KOPT-K1 (cell line): ENCODE measurements around the gene RASAL1.

ENCODE experiments used
- H3K27ac ChIP-seq: fragments of 200-600 bp; sonication (generic); 2 replicates; pipeline ENCODE4 v1.5.1; 2016; ENCODE audit warnings: antibody characterized with exemption, mild to moderate bottlenecking, low read depth, low read length; ENCODE audit not compliant: poor library complexity, severe bottlenecking
- H3K36me3 ChIP-seq: fragments of 200-600 bp; sonication (generic); 2 replicates; pipeline ENCODE4 v1.5.1; 2017; ENCODE audit warnings: antibody characterized with exemption, mild to moderate bottlenecking, low read length, moderate library complexity; ENCODE audit not compliant: insufficient read depth
- H3K9me3 ChIP-seq: fragments of 200-600 bp; sonication (generic); 2 replicates; pipeline ENCODE4 v1.5.1; 2017; ENCODE audit warnings: antibody characterized with exemption, low read length, mild to moderate bottlenecking; ENCODE audit not compliant: insufficient read depth, poor library complexity, severe bottlenecking

RASAL1 gene

GRCh38 chr12:113169697-113170096, 34.1 kb upstream of the RASAL1 start:
- Histone ChIP-seq H3K27ac (peak overlapping the region; percentile 20), H3K9me3 (no peaks in the 10 kb centered on the region), H3K36me3 (peaks cover 97% of the 10 kb centered on the region)

GRCh38 chr12:113167868-113168267, 32.3 kb upstream of the RASAL1 start:
- Histone ChIP-seq H3K9me3 (no peaks in the 10 kb centered on the region), H3K36me3 (peaks cover 100% of the 10 kb centered on the region), H3K27ac (no peak overlapping the region)

- peaks cover 98% of the 10 kb centered on the region for H3K36me3 ChIP-seq
- H3K9me3 ChIP-seq, result no peaks in the 10 kb centered on the region
- H3K27ac ChIP-seq, result no peak overlapping the region
These were observed 30.2 kb upstream of the RASAL1 start for GRCh38 chr12:113165521-113166450.

- Histone ChIP-seq H3K36me3 (peaks cover 98% of the 10 kb centered on the region), H3K9me3 (no peaks in the 10 kb centered on the region), H3K27ac (no peak overlapping the region)
These were observed 28.5 kb upstream of the RASAL1 start for GRCh38 chr12:113164014-113164413.

GRCh38 chr12:113163030-113163360, 27.4 kb upstream of the RASAL1 start:
- no peaks in the 10 kb centered on the region for H3K9me3 ChIP-seq
- peaks cover 98% of the 10 kb centered on the region for H3K36me3 ChIP-seq
- no peak overlapping the region for H3K27ac ChIP-seq

- Histone ChIP-seq H3K36me3 (peaks cover 98% of the 10 kb centered on the region), H3K27ac (no peak overlapping the region), H3K9me3 (no peaks in the 10 kb centered on the region)
These were observed 26.8 kb upstream of the RASAL1 start for GRCh38 chr12:113162102-113163029.

- no peak overlapping the region for H3K27ac ChIP-seq
- peaks cover 98% of the 10 kb centered on the region for H3K36me3 ChIP-seq
These were observed 26.0 kb upstream of the RASAL1 start for GRCh38 chr12:113161415-113162016.

GRCh38 chr12:113159937-113160336, 24.4 kb upstream of the RASAL1 start:
- peaks cover 87% of the 10 kb centered on the region for H3K36me3 ChIP-seq
- H3K9me3 ChIP-seq, result no peaks in the 10 kb centered on the region
- H3K27ac ChIP-seq, result no peak overlapping the region

More at GRCh38 chr12:113161415-113162016, 26.0 kb upstream of the RASAL1 start:
- H3K9me3 ChIP-seq, result no peaks in the 10 kb centered on the region

GRCh38 chr12:113158439-113159203, 23.1 kb upstream of the RASAL1 start:
- H3K27ac ChIP-seq, result no peak overlapping the region
- no peaks in the 10 kb centered on the region for H3K9me3 ChIP-seq
- peaks cover 74% of the 10 kb centered on the region for H3K36me3 ChIP-seq

GRCh38 chr12:113157218-113157859, 21.8 kb upstream of the RASAL1 start:
- H3K36me3 ChIP-seq, result peaks cover 61% of the 10 kb centered on the region
- no peaks in the 10 kb centered on the region for H3K9me3 ChIP-seq
- no peak overlapping the region for H3K27ac ChIP-seq

- Histone ChIP-seq H3K9me3 (no peaks in the 10 kb centered on the region), H3K27ac (peak overlapping the region; percentile 42), H3K36me3 (peaks cover 46% of the 10 kb centered on the region)
These were observed 20.1 kb upstream of the RASAL1 start for GRCh38 chr12:113155646-113156045.

GRCh38 chr12:113155060-113155459, 19.5 kb upstream of the RASAL1 start:
- Histone ChIP-seq H3K36me3 (peaks cover 40% of the 10 kb centered on the region), H3K27ac (peak overlapping the region; percentile 42), H3K9me3 (no peaks in the 10 kb centered on the region)

GRCh38 chr12:113154351-113154973, 18.9 kb upstream of the RASAL1 start:
- no peaks in the 10 kb centered on the region for H3K9me3 ChIP-seq
- peaks cover 34% of the 10 kb centered on the region for H3K36me3 ChIP-seq
- no peak overlapping the region for H3K27ac ChIP-seq
